HepG2 (cell line): Measurements from ENCODE around the gene TBC1D22A.

Experiments used
- RNF2 ChIP-seq: fragments of 450-650 bp; conservative IDR thresholded peaks from 2 replicates; pipeline ENCODE4 v1.6.1; 2016; ENCODE audit warnings: low read depth
- TAF15 ChIP-seq: fragments of 200-400 bp; formaldehyde crosslinking; IDR thresholded peaks from one replicate; pipeline ENCODE4 v1.6.1; 2018; ENCODE audit warnings: mild to moderate bottlenecking, low read depth, low read length; ENCODE audit not compliant: poor library complexity, severe bottlenecking

DNA sequence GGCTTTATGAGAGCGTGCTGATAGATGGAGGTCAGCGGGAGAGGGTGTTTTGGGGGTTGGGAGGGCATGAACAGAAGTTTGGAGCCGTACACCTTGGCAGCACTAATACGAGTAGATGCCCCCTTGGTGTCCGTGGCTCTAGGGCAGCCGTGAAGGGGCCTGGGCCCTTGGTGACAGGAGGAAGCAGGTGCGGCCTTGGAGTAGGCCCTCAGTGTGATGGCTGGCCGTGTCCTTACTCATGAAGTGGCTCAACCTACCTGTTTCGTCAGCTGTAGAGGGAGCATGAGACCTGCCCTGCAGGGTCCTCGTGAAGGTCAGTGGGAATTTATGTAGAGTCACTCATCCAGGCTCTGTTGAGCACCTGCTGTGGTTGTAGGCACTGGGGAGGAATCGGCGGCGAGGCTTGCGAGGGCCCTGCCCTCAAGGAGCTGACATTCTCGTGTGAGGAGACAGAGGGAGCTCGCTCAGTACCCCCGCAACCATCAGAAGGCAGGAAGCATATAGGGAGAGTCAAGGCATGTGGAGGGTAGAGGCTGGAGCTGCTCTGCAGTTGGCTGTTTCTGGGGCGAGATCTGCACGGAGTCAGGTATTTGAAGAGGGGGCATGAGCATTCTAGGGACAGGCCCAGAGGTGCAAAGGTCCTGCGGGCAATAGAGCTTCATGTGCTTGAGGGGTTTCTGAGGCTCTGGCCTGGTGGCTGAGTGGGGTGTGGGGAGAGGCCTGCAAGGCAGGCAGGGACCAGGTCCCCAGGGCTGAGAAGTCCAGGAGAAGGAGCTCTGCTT, 39.6 kb downstream of the TBC1D22A start:
- no peak for TF ChIP-seq TAF15
- TF ChIP-seq RNF2: no peak
